GM12878 (cell line): ENCODE measurements around the gene TBC1D19. TPM values are rescaled to one million over a fixed set of nuclear protein-coding genes. Genes with fewer than 3 reads are reported as not detected.
A peak's percentile ranks its signal among the peaks of the same experiment; 100 is the strongest.

Experiments used
- ATF2 ChIP-seq: IDR thresholded peaks from 2 replicates; pipeline ENCODE4 v1.6.1; 2012; ENCODE audit warnings: low read length, inconsistent platforms
- HDAC2 ChIP-seq: fragments of 200-600 bp; sonication (generic); IDR thresholded peaks from 2 replicates; pipeline ENCODE4 v1.6.1; 2017
- IRF5 ChIP-seq: fragments of 450-650 bp; IDR thresholded peaks from 2 replicates; pipeline ENCODE4 v1.6.1; 2017; ENCODE audit warnings: borderline replicate concordance
- KAT2A ChIP-seq: conservative IDR thresholded peaks from 2 replicates; pipeline ENCODE4 v1.6.1; 2011; ENCODE audit warnings: low read depth, low read length; ENCODE audit not compliant: control insufficient read depth
- KDM1A ChIP-seq: fragments of 200-600 bp; sonication (generic); IDR thresholded peaks from 2 replicates; pipeline ENCODE4 v1.6.1; 2016; ENCODE audit warnings: borderline replicate concordance
- NR2C1 ChIP-seq: fragments of 450-650 bp; IDR thresholded peaks from 2 replicates; pipeline ENCODE4 v1.6.1; 2017; ENCODE audit warnings: antibody characterized with exemption, mild to moderate bottlenecking, moderate library complexity
- SMC3 ChIP-seq: IDR thresholded peaks from 2 replicates; pipeline ENCODE4 v1.6.1; 2011; ENCODE audit warnings: low read length, improper control_type of control experiment, borderline replicate concordance
- SP1 ChIP-seq: IDR thresholded peaks from one replicate; pipeline ENCODE4 v1.6.1; 2011; ENCODE audit warnings: low read depth, low read length
- TCF3 ChIP-seq: IDR thresholded peaks from 2 replicates; pipeline ENCODE4 v1.6.1; 2012; ENCODE audit warnings: low read depth, mild to moderate bottlenecking, low read length, borderline replicate concordance; ENCODE audit not compliant: insufficient read depth
- WRNIP1 ChIP-seq: IDR thresholded peaks from 2 replicates; pipeline ENCODE4 v1.6.1; 2011; ENCODE audit warnings: low read depth, low read length, improper control_type of control experiment, borderline replicate concordance
- ZSCAN29 ChIP-seq: fragments of 450-650 bp; IDR thresholded peaks from 2 replicates; pipeline ENCODE4 v1.6.1; 2017; ENCODE audit warnings: mild to moderate bottlenecking, moderate library complexity
- polyA plus RNA-seq, 11 experiments: library from polyadenylated mRNA; depleted of rRNA in 4 of 11; unstranded in 6 of 11; stranded (reverse) in 5 of 11; fragments of >200 nt; fragmentation: Nextera tagmentation in 4 of 11; fragmentation: Illumina TruSeq in 1 of 11; extraction: Ambion mirVana in 4 of 11; extraction: Trizol in 1 of 11; gene quantifications; 1 replicate in 1 of 11; 2 replicates in 10 of 11; pipeline versions ENCODE4 v1.2.1 to v1.2.3, GENCODE V29; 2011 to 2016; ENCODE audit warnings: inconsistent platforms in 2 of 11, missing spikeins in 2 of 11, low read depth in 1 of 11
- total RNA-seq, 4 experiments: library from RNA; depleted of rRNA in 3 of 4; stranded (reverse); fragments of >200 nt in 3 of 4; fragmentation: Illumina TruSeq in 1 of 4; extraction: Trizol in 1 of 4; gene quantifications; 2 replicates each; pipeline versions ENCODE4 v1.2.1 to v1.2.3, GENCODE V29; 2013 to 2021

TBC1D19 gene
- total and polyA plus RNA-seq, 10 of the 15 experiments (the other 5 are each of a cell fraction or from before 2014, with no cell fraction given) = 0.29 to 3.9 (median 2.1) TPM

GRCh38 chr4:26719954-26720552, 136.2 kb downstream of the TBC1D19 start (continued):
- TF ChIP-seq ATF2 = no peak
- TF ChIP-seq TCF3 = no peak
- TF ChIP-seq HDAC2 = no peak
- no peak for TF ChIP-seq NR2C1
- no peak for TF ChIP-seq SP1
- TF ChIP-seq SMC3 = peak; percentile 36; the same call in 1 of the 2 replicates
- TF ChIP-seq WRNIP1 = no peak
- no peak for TF ChIP-seq KDM1A
- TF ChIP-seq ZSCAN29 = no peak
- no peak for TF ChIP-seq KAT2A
- TF ChIP-seq IRF5 = no peak
- TF ChIP-seq, all 136 proteins: peak for 3
